HG03196 (cell line): Measurements from ENCODE around the gene BRSK1.

Source experiments
- ATAC-seq: cut with Tn5 transposase; IDR thresholded peaks from one replicate; pipeline ENCODE4 v1.9.1; 2021; ENCODE audit not compliant: unreplicated experiment

Gene BRSK1

DNA sequence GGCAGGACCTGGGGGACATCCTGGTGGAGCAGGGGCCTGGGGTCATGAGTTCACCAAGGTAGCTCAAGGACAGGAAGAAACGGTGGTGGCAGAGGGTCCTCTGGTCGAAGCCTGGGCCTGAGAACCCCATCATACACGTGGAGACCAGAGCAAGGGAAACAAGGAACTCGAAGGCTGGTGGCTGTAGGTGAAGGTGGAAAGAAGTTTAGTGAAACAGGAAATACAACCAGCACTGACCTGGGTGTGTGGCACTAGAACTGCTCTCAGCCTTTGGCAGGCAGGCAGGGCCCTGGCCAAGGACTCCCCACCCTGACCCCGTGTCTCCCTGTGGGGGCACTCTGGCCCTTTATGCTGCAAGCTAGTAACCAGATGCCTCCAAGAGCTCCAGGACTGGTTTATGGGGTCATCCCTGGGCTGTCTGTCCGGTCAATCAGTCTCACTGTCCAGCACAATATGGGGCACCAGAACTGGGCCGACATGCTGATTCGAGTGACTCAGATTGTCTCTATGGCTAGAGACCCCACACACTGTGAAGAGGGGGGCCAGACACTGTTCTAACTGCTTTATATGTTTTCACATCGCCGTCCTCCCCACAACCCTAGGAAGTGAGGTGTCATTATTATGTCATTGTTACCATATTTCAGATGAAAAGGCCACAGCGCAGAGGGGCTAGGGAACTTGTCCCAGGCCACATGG lies 67.0 kb downstream of the BRSK1 start:
- ATAC-seq, result no peak

DNA sequence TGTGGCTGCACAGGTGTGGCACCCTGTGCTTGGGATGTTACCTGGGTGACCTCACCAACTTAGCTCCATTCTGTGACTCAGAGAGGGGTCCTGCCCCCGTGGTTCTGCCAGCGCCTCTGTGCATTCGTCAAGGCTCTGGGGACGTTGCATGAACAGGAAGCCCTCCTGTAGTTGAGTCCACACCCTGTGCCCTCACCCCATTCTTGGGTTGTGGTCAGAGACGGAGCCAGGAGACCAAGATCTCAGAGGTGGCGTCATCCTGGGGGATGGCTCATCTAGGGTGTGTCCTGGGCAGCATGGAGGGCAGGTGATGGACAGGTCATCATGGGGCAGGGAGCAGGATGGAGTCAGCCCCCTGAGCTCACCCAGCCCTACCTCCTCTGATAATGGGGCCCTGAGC lies 68.2 kb downstream of the BRSK1 start:
- no peak for ATAC-seq

DNA sequence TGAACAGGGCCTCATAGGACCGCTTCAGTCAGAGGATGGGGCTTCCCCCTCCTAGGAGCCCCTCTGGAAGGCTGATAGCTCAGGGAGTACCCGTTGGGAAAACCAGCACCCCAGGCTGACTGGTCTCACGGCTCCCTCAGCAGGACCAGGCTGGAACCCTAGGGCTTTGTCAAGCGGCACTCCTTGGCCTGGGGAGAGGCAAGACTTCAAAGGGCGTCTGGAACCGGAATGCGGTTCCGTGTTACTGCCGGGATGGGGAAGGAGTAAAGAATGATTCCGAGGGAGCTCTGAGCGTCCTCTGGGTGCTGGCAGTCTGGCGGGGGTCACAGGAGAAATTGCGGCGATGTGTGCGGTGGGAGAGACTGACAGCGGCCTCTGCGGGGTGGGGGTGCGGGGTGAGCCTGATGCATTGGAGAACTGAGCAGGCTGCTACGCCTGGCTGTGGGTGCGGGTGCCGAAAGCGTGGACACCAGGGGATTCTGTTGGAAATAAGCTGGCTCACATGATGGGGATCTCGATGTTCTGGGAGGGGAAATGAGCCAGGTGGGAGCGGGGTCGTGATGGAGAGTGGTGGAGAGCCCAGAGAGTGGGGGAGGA lies 68.8 kb downstream of the BRSK1 start:
- no peak for ATAC-seq

DNA sequence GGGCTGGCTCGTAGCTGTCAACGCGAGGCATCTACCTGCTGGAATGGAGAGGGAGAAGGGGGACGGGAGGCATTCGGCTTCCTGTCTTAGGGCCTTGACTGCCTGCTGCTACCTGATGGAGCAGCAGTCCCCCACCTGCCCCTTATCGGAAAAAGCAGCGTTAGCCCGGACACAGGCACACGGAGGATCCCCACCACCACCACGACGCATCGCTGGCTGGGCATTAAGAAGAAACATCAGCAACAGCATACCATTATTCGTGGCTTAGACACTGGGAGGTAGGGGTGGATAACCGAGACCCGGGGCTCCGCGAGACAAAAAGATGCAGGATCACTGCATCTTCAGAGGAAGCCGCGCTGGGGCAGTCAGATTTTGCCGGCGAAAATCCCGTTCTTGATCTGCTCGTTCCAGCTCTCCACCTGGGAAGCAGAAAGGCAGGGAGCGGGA lies 69.6 kb downstream of the BRSK1 start:
- ATAC-seq, result no peak

DNA sequence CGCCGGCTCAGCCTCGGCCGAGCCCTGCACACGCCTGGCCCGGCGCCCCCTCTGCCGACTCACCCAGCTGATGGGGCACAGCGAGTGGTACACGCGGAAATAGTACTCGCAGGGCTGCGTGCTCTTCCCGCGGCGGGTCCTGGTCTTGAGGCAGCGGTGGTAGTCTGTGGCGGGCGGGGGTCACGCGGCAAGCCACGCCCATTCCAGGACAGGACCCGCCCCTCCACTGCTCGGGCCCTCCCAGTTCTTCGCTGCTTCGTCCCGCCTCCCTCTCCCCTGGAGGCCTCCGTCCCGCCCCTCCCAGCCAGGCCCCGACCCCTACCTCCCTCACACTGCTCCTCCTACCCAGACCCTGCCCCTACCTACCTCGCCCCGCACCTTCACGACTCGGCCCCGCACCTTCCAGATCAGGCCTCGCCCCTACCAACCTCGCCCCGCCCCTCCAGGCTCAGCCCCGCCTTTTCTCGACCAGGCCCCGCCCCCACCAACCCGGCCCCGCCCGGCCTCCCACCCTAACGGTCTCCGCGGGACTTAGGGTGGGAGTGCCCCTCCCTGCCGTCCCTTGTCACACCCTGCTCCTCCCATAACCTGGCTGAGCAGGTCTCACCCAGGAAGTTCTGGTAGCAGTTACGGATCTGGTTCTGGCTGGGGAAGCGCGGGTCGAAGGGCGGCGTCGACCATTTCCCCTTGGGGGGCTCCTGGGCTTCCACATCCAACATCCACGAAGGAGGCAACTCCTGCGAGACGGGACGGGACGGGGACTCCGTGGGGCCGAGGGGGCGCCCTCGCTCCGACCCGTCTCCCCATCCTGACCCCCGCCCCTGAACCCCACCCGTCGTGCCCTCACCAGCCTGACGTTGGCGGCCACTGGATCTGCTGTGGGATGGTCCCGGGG lies 70.3 kb downstream of the BRSK1 start:
- ATAC-seq, result no peak

DNA sequence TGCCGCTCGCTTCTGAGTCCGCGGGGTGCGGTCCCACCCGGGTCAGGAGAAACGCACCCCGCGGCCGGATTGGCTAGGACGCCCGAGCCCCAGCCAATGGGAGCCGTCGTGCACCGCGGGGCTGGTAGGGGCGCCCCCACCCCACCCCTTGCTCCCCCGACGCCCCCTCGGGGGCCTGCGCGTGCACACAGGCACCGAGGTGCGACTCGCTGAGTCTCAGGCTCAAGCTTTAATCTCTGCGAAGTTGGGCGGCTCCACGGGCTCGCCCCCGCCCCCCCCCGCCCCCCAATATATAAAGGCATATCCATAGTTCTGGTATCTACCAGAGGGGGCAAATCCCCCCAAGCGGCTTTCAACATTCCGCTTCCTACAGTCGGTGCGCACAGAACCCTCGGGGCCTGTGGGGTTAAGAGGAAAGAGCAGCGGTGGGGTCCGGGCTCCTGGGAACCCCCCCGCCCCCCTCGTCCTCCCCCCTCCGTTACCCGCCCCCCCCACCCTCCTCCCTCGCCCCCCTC lies 71.0 kb downstream of the BRSK1 start, which contains the start of gene COX6B2:
Gene COX6B2 (minus strand): TSS at position 22 of the 515 bp plus-strand sequence. CDS start 198 bp downstream, outside the sequence.
- ATAC-seq, result no peak

DNA sequence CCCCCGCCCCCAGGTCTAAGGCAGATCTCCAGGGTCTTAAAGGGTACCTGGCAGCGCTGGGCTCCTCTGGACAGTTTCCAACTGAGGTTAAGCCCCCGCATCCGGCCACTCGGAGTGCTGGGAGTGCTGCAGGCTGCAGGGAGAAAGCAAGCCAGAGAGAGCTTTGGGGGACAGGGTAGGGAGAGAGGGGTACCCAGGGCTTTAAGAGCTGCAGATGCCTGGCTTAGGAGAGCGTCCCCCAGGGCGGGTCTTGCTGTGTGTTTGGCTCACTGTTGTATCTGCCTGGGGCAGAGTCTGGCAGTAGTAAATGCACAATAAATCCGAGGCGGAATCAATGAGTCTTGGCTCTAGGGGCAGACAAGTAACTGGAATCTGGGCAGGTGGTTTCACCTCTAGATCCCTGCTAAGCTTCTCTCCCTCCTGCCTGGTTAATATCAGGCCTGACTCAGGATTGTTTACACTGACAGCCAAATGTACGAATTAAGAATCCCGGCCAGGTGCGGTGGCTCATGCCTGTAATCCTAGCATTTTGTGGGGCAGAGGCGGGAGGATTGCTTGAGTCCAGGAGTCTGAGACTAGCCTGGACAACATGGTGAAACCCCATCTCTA lies 71.5 kb downstream of the BRSK1 start:
- ATAC-seq, result no peak

DNA sequence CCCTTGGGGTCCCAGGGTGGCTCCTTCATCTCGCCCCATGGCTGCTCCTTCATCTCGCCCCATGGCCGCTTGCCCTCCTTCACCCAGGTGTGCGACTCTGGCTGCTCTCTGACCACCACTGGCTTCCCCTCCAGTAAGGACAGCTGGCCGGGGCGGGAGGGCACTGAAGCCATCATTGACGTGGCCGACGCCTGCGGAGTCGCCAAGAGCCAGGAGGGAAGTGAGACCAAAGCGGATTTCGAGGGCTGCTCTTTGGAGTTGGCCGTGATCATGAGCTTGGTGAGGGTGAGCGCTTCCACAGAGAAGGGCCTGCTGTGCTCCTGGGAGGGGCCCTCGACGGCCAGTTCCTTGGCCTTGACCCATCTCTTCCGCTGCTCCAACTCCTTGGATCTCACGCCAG lies 74.7 kb downstream of the BRSK1 start:
- ATAC-seq, result no peak

DNA sequence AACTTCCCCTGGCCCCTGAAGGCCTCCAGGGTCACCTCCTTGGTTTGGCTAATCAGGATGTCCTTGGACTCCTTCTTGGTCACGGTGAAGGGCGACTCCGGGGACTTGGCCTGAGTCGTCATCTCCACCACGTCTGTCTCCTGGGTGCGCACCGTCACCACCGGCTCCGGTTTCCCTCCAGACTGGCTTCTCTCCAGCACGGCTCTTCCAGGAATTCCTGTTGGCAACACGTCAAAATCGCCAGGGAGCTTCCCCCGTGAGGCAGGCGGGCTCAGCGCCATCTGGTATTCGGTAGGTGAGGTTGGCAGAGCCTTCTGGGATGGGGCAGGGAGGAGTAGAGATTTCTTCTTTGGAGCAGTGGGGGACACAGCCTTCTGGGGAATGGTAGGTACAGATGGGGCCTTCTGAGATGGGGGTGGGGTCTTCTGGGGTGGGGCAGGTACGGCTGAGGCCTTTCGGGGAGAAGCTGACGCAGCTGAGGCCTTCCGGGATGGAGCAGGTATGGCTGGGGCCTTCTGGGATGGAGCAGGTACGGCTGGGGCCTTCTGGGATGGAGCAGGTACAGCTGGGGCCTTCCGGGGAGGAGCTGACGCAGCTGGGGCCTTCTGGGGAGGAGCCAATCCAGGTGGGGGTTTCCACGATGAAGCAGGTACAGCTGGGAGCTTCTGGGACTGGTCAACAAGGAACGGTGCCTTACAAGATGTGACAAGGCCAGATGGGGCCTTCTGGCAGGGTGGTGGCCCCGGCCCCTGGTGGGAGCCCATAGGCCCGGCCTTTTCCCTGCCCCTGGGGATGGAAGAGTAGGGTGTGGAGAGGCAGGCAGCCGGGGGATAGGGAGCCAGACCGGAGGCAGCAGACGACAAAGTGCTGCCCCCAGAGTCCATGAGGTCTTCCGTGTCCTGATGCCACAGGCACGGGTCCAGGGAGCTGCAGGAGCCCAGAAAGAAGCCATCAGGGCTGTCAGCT lies 75.4 kb downstream of the BRSK1 start:
- no peak for ATAC-seq

DNA sequence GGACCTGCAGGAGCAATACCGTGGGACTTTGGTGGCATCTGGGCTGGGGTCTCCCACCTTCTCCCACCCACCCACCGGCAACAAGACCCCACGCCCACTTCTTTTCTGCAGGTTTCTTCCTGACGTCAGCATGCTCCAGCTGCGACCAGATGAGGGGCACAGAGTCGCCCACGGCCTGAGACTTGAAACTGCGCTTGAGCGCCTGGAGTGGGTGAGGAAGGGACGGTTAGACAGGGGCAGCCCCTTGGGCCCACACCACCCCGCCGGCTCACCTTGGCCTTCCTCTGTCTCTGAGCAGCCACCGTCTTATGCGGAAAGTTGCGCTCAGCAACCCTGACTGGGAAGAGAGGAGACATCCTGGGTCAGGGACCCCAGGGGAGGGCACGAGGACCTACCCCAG lies 77.1 kb downstream of the BRSK1 start:
- ATAC-seq, result no peak
